ENCODE data around the gene SVOP. TPM values are rescaled to one million over a fixed set of nuclear protein-coding genes. Genes with fewer than 3 reads are reported as not detected.
"Not testable (repeated sequence)": the region's sequence is repeated elsewhere in the genome, so short reads cannot be mapped to it uniquely, and the experiment has no call there.

Gene SVOP
- polyA plus RNA-seq, 3 donors = not detected

GRCh38 chr12:109052097-109052413 lies 31.2 kb upstream of the SVOP start:
- Mint-ChIP-seq H3K36me3 (peaks cover 0 to 5% of the 10 kb centered on the region in 2 donors), H3K4me3 (peak overlapping the region; percentile 89 to 92), H3K9me3 (peaks cover 0 to 2% (median 0%) of the 10 kb centered on the region in 7 donors), H3K27me3 (ENCODE audit: low read depth in 3 of 3) (peaks cover 2 to 9% (median 6%) of the 10 kb centered on the region in 3 donors), H3K27ac (peak overlapping the region; percentile 69 to 97 (median 86)), H3K4me1 (peaks cover 21% of the 10 kb centered on the region)
- peak overlapping the region in 1 of 2 donors; percentile 85 for H3K27ac ChIP-seq (ENCODE audit: low read depth in 1 of 2, low read length in 2 of 2)
- no peaks in the 10 kb centered on the region for H3K27me3 ChIP-seq (ENCODE audit: control insufficient read depth in 2 of 2, insufficient read depth in 2 of 2, low read length in 2 of 2)
- TF ChIP-seq, protein P1, sequence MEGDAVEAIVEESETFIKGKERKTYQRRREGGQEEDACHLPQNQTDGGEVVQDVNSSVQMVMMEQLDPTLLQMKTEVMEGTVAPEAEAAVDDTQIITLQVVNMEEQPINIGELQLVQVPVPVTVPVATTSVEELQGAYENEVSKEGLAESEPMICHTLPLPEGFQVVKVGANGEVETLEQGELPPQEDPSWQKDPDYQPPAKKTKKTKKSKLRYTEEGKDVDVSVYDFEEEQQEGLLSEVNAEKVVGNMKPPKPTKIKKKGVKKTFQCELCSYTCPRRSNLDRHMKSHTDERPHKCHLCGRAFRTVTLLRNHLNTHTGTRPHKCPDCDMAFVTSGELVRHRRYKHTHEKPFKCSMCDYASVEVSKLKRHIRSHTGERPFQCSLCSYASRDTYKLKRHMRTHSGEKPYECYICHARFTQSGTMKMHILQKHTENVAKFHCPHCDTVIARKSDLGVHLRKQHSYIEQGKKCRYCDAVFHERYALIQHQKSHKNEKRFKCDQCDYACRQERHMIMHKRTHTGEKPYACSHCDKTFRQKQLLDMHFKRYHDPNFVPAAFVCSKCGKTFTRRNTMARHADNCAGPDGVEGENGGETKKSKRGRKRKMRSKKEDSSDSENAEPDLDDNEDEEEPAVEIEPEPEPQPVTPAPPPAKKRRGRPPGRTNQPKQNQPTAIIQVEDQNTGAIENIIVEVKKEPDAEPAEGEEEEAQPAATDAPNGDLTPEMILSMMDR (IDR thresholded peaks at IDR 0.05) = no peak
- no peaks in the 10 kb centered on the region for H4K20me1 ChIP-seq (ENCODE audit: insufficient read depth, low read length)
- peaks cover 18 to 21% of the 10 kb centered on the region in 2 donors for H3K4me1 ChIP-seq (ENCODE audit: control insufficient read depth in 1 of 2, insufficient read depth in 2 of 2, low read length in 2 of 2)
- peak overlapping the region; percentile 99 for H2AFZ ChIP-seq (ENCODE audit: insufficient read depth, low read depth, low read length, poor library complexity, severe bottlenecking)
- H3K9me3 ChIP-seq (replicated peaks in 1 of 2; ENCODE audit: control insufficient read depth in 1 of 2, insufficient read depth in 1 of 2, low read length in 2 of 2) = no peaks in the 10 kb centered on the region
- peak overlapping the region; percentile 70 to 94 (median 94) for H3K4me3 ChIP-seq (replicated peaks in 1 of 3; ENCODE audit: low read depth in 2 of 3, low read length in 3 of 3)
- H3K9ac ChIP-seq (ENCODE audit: insufficient read depth, low read length, poor library complexity, severe bottlenecking) = peak overlapping the region; percentile 91
- H3K79me2 ChIP-seq (ENCODE audit: insufficient read depth, low read length) = peaks cover 11% of the 10 kb centered on the region
- 0% methylated on average over 3 of the region's 6 CpGs for WGBS (ENCODE audit: insufficient coverage)
- peak overlapping the region; percentile 93 for H3K4me2 ChIP-seq (replicated peaks; ENCODE audit: extremely low read depth, low read length, poor library complexity, severe bottlenecking)
- intact Hi-C loops (cut with micrococcal nuclease) = loop anchor here (2.0 to 5.0 kb wide), 3 partner anchors 41 to 490 kb away; partner anchors contain the start of genes ALKBH2 (in 1 of the 2), ISCU (in 1 of the 2) and SART3 (in 1 of the 2)
- no peak for DNase-seq
- H3K36me3 ChIP-seq (replicated peaks in 1 of 2; ENCODE audit: control insufficient read depth in 1 of 2, insufficient read depth in 2 of 2, low read length in 2 of 2) = peaks cover 0 to 6% of the 10 kb centered on the region in 2 donors

GRCh38 chr12:109049794-109050193 lies 28.9 kb upstream of the SVOP start:
- DNase-seq; H3K9me3 Mint-ChIP-seq; H3K4me2 ChIP-seq (replicated peaks; ENCODE audit: extremely low read depth, low read length, poor library complexity, severe bottlenecking); H3K36me3 Mint-ChIP-seq; H3K9ac ChIP-seq (ENCODE audit: insufficient read depth, low read length, poor library complexity, severe bottlenecking); H3K4me3 ChIP-seq (replicated peaks in 1 of 3; ENCODE audit: low read depth in 2 of 3, low read length in 3 of 3); H3K27me3 Mint-ChIP-seq (ENCODE audit: low read depth in 3 of 3); H3K27ac ChIP-seq (ENCODE audit: low read depth in 1 of 2, low read length in 2 of 2); H4K20me1 ChIP-seq (ENCODE audit: insufficient read depth, low read length); H3K36me3 ChIP-seq (replicated peaks in 1 of 2; ENCODE audit: control insufficient read depth in 1 of 2, insufficient read depth in 2 of 2, low read length in 2 of 2); H3K27ac Mint-ChIP-seq; H2AFZ ChIP-seq (ENCODE audit: insufficient read depth, low read depth, low read length, poor library complexity, severe bottlenecking); H3K4me3 Mint-ChIP-seq; H3K9me3 ChIP-seq (replicated peaks in 1 of 2; ENCODE audit: control insufficient read depth in 1 of 2, insufficient read depth in 1 of 2, low read length in 2 of 2); H3K27me3 ChIP-seq (ENCODE audit: control insufficient read depth in 2 of 2, insufficient read depth in 2 of 2, low read length in 2 of 2): not testable (repeated sequence)
- Histone ChIP-seq H3K79me2 (ENCODE audit: insufficient read depth, low read length) (peaks cover 11% of the 10 kb centered on the region), H3K4me1 (ENCODE audit: control insufficient read depth in 1 of 2, insufficient read depth in 2 of 2, low read length in 2 of 2) (peaks cover 18 to 21% of the 10 kb centered on the region in 2 donors)
- intact Hi-C loops (cut with micrococcal nuclease) = loop anchor here (5.0 kb wide), 2 partner anchors 428 to 487 kb away; partner anchors contain the start of genes ISCU (in 1 of the 2), KCTD10 (in 1 of the 2), SART3 (in 1 of the 2) and UBE3B (in 1 of the 2)
- peaks cover 21% of the 10 kb centered on the region for H3K4me1 Mint-ChIP-seq
- WGBS (ENCODE audit: insufficient coverage) = 49% methylated on average over 2 of the region's 8 CpGs

DNA sequence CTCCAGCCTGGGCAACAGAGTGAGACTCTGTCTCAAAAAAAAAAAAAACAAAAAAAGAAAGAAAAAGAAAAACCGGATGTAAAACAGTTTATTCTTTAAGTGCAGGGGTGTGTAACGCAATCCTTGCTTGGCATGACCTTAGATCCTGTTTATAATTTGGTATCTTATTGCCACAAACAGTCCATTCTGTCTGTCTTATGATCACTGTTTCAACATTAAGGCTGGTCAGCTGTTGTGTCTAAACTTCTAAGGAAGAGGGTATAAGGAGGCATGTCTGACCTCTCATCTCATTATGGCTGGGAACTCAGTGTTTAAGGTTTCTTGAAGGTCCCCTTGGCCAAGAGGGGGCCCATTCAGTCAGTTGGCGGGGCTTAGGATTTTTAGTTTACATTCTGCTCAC lies 27.8 kb upstream of the SVOP start:
- not testable (repeated sequence) for H4K20me1 ChIP-seq (ENCODE audit: insufficient read depth, low read length); H3K9me3 Mint-ChIP-seq; H3K27ac ChIP-seq (ENCODE audit: low read depth in 1 of 2, low read length in 2 of 2); H3K4me2 ChIP-seq (replicated peaks; ENCODE audit: extremely low read depth, low read length, poor library complexity, severe bottlenecking); H3K4me3 ChIP-seq (replicated peaks in 1 of 3; ENCODE audit: low read depth in 2 of 3, low read length in 3 of 3); H3K27ac Mint-ChIP-seq; H3K36me3 ChIP-seq (replicated peaks in 1 of 2; ENCODE audit: control insufficient read depth in 1 of 2, insufficient read depth in 2 of 2, low read length in 2 of 2); H3K9me3 ChIP-seq (replicated peaks in 1 of 2; ENCODE audit: control insufficient read depth in 1 of 2, insufficient read depth in 1 of 2, low read length in 2 of 2); H3K27me3 ChIP-seq (ENCODE audit: control insufficient read depth in 2 of 2, insufficient read depth in 2 of 2, low read length in 2 of 2); H3K36me3 Mint-ChIP-seq; H2AFZ ChIP-seq (ENCODE audit: insufficient read depth, low read depth, low read length, poor library complexity, severe bottlenecking); H3K4me3 Mint-ChIP-seq; H3K9ac ChIP-seq (ENCODE audit: insufficient read depth, low read length, poor library complexity, severe bottlenecking); DNase-seq
- intact Hi-C loops (cut with micrococcal nuclease) = loop anchor here in 1 of 2 donors (5.0 kb wide), 1 partner anchor 429 kb away; the partner anchor contains the start of genes KCTD10 and UBE3B
- Mint-ChIP-seq H3K27me3 (ENCODE audit: low read depth in 3 of 3) (peaks cover 2 to 10% (median 6%) of the 10 kb centered on the region in 3 donors), H3K4me1 (peaks cover 15% of the 10 kb centered on the region)
- Histone ChIP-seq H3K4me1 (ENCODE audit: control insufficient read depth in 1 of 2, insufficient read depth in 2 of 2, low read length in 2 of 2) (peaks cover 13 to 16% of the 10 kb centered on the region in 2 donors), H3K79me2 (ENCODE audit: insufficient read depth, low read length) (peaks cover 11% of the 10 kb centered on the region)
- WGBS (ENCODE audit: insufficient coverage) = 86% methylated on average over 1 of the region's 3 CpGs

Measured in CD14-positive monocyte (primary cell).